ENCODE results near the gene LHFPL3.
"Not testable (repeated sequence)": the region's sequence is repeated elsewhere in the genome, so short reads cannot be mapped to it uniquely, and the experiment has no call there.

LHFPL3 gene

DNA sequence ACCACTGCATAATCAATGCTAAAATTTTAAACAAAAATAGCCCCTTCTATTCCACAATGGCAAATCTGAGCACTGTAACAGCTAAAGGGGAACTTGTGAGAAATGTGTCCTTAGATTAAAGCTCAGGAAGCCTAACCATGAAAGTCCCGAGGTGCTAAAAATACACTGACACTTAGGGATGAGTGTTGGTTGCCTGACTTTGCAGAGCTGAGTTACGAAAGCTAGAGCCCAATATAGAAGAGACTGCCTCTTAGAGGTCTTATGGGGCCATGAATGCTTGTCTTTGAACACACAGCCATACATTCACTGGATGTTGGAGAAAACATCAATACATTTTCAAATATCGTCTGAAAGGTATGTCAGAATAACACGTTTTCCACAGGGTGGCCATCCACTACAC is 209.7 kb downstream of the LHFPL3 start:
- TF ChIP-seq, protein P1, sequence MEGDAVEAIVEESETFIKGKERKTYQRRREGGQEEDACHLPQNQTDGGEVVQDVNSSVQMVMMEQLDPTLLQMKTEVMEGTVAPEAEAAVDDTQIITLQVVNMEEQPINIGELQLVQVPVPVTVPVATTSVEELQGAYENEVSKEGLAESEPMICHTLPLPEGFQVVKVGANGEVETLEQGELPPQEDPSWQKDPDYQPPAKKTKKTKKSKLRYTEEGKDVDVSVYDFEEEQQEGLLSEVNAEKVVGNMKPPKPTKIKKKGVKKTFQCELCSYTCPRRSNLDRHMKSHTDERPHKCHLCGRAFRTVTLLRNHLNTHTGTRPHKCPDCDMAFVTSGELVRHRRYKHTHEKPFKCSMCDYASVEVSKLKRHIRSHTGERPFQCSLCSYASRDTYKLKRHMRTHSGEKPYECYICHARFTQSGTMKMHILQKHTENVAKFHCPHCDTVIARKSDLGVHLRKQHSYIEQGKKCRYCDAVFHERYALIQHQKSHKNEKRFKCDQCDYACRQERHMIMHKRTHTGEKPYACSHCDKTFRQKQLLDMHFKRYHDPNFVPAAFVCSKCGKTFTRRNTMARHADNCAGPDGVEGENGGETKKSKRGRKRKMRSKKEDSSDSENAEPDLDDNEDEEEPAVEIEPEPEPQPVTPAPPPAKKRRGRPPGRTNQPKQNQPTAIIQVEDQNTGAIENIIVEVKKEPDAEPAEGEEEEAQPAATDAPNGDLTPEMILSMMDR (IDR thresholded peaks at IDR 0.05): no peak
- no peak for TF ChIP-seq ZFX (IDR thresholded peaks at IDR 0.05; ENCODE audit: borderline replicate concordance)
- no peak overlapping the region for H3K27ac ChIP-seq

DNA sequence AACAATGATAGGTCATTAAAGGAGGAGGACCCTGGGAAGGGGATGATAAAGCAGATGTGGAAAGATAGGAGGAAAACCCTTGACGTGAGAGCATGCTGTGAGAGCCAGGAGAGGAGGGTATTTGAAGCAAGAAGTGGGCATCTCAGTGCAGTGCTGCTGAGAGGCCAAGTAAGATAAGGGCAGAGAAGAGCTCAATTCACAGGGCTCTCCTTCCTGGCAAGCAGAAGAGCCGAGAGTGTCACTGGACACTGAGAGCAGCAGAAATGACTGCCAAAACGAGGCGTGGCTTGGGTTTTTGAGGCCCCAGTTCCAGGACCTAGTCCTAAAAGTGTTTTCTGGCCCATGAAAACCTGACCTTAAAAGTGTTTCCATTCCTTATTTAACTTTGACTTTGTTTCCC is 213.5 kb downstream of the LHFPL3 start:
- H3K27ac ChIP-seq: no peak overlapping the region
- TF ChIP-seq, protein P1 (IDR thresholded peaks at IDR 0.05): no peak
- no peak for TF ChIP-seq ZFX (IDR thresholded peaks at IDR 0.05; ENCODE audit: borderline replicate concordance)

DNA sequence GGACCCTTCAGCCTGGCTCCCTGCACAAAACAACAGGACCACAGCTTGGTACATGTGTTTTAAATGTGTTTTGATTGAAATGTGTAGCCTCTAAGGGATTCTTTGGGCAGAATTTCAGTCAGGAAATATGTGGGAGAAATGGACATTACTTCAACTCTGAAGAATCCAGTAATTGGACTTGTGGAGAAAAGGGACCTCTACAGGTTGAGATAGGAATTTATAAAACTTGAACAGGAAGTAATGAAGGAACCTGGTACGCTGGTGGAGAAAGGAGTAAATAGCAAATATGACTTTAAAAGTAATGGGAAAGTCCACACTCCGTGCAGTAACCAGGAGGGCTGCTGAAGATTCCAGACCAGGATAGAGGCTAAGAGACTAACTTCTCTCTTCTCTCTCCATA is 220.5 kb downstream of the LHFPL3 start:
- TF ChIP-seq, protein P1 (IDR thresholded peaks at IDR 0.05): peak; percentile 46
- no peak for TF ChIP-seq ZFX (IDR thresholded peaks at IDR 0.05; ENCODE audit: borderline replicate concordance)
- H3K27ac ChIP-seq: no peak overlapping the region

DNA sequence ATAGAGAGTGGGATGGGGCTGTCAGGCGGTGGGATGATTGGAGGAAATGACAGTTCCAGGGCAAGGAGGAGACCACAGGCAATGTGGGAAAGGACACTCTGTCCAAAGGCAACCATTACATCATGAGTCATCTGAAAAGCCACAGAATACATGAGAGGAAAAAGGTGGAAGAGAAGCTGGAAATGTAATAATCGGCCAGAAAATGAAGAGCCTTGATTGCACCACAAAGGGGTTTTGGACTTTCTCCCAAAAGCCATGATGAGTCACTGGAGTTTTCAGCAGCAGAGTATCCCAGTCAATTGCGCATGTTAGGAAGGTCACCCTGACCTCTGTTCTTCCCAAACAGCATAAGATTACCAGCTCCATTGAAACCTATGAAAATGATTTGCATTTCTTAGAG is 222.0 kb downstream of the LHFPL3 start:
- TF ChIP-seq, protein P1 (IDR thresholded peaks at IDR 0.05): no peak
- no peak for TF ChIP-seq ZFX (IDR thresholded peaks at IDR 0.05; ENCODE audit: borderline replicate concordance)
- H3K27ac ChIP-seq: no peak overlapping the region

DNA sequence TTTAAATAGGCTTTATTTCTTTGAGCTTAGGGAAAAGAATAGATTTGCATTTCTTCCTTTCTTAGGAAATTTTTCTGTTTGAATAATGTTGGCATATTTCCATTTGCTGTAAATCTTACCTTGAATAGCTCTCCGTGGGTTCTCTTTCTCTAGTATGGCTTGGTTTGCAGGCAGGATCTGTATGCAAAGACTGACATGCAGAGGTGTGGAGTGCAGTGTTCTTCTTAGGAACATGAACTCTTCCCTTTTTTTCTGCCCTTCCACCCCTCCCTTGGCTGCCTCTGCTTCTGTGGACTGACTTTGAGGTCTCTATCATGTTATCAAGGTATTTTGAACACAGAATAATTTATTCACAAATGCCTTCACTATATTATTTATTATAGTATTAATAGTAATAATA is 222.8 kb downstream of the LHFPL3 start:
- H3K27ac ChIP-seq: no peak overlapping the region
- no peak for TF ChIP-seq ZFX (IDR thresholded peaks at IDR 0.05; ENCODE audit: borderline replicate concordance)
- TF ChIP-seq, protein P1 (IDR thresholded peaks at IDR 0.05): no peak

DNA sequence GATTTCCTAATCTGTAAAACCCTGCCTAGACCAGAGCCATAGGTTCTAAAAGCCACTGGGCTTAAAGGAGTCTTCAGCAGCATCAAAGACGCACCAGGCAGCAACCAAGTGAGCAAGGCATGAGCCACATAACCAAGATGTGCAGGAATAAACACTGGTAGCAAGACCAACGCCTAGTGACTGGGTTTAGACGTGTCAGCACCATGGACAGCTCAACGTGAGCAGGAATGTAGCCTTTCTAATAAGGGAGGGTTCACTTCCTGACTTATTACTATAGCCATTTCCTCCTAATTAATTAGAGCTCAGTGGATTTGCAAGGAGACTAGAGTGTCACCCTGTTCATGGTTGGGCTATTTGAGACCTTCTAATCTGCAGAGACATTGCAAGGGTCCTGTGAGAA is 223.7 kb downstream of the LHFPL3 start:
- no peak overlapping the region for H3K27ac ChIP-seq
- TF ChIP-seq, protein P1 (IDR thresholded peaks at IDR 0.05): no peak
- no peak for TF ChIP-seq ZFX (IDR thresholded peaks at IDR 0.05; ENCODE audit: borderline replicate concordance)

DNA sequence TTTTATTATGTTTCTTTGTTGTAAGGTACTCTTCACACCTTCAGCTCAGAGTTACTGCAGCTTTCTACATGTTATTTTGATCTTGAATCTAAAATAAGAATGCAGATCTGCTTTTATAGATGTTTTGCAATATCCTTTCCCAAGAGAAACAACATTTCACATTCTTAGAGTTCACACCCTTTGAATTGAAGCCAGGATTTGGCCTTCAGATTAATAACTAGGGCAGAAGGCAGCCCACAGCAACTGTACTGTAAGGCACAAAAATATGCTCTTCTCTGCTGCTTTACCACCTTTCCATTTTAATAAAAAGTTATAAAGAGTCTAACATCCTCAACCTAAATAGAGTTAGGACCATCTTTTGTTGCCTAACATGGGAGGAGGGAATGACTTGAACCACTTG is 224.7 kb downstream of the LHFPL3 start:
- H3K27ac ChIP-seq: no peak overlapping the region
- no peak for TF ChIP-seq ZFX (IDR thresholded peaks at IDR 0.05; ENCODE audit: borderline replicate concordance)

DNA sequence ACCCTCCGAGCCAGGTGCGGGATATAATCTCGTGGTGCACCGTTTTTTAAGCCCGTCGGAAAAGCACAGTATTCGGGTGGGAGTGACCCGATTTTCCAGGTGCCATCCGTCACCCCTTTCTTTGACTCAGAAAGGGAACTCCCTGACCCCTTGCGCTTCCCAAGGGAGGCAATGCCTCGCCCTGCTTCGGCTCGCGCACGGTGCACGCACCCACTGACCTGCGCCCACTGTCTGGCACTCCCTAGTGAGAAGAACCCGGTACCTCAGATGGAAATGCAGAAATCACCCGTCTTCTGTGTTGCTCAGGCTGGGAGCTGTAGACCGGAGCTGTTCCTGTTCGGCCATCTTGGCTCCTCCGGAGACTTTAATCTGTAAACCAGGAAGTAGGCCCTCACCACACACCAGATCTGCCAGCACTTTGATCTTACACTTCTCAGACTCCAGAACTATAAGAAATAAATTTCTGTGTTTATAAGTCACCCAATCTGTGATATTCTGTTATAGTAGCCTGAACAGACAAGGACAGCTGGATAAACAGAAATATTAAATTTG is 235.0 kb downstream of the LHFPL3 start:
- not testable (repeated sequence) for H3K27ac ChIP-seq
